Measurements from ENCODE around the gene HOXA10. TPM values are rescaled to one million over a fixed set of nuclear protein-coding genes. Genes with fewer than 3 reads are reported as not detected.

HOXA10 gene
- total and polyA plus RNA-seq, 4 donors, result 0.21 to 0.29 (median 0.26) TPM; not detected in 1

DNA sequence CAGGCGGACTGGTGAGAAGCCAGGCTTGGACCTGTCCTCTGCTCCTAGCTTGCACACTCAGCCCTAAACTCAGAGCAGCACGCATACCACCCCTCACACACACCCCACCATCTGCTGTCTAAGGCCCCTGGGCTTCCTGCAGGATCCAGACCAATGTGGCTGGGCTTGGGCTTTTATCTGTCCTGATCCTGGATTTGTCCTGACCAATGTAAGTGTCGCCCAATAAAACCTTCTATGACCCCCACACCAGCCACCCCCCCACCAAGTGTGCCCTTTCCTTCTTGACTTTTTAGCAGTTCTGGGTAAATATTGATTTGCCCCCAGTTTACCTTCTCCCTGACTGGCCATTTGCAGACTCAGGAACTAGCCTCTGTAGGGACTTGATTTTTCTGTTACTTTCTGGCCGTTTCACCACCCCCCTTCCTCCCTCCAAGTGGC, 27.5 kb upstream of the HOXA10 start:
- 12 to 14% methylated on average over 4 of the region's 4 CpGs for WGBS, 2 donors
- Histone ChIP-seq H3K27ac (ENCODE audit: low read depth in 1 of 2, low read length in 1 of 2) (no peak overlapping the region), H3K9me3 (ENCODE audit: control insufficient read depth in 4 of 4, insufficient read depth in 3 of 4, low read length in 3 of 4) (peaks cover 0 to 17% (median 0%) of the 10 kb centered on the region in 4 donors), H3K9ac (ENCODE audit: insufficient read depth in 1 of 2, low read length in 2 of 2) (no peak overlapping the region), H3K4me1 (ENCODE audit: control insufficient read depth in 5 of 5, insufficient read depth in 5 of 5, low read length in 5 of 5) (peaks cover 0 to 34% (median 3%) of the 10 kb centered on the region in 5 donors), H3K4me3 (no peak overlapping the region), H3K27me3 (ENCODE audit: control insufficient read depth in 3 of 3, insufficient read depth in 3 of 3, low read length in 2 of 3) (peaks cover 0 to 90% (median 90%) of the 10 kb centered on the region in 3 donors), H3K36me3 (ENCODE audit: control insufficient read depth in 4 of 4, insufficient read depth in 4 of 4, low read length in 4 of 4) (no peaks in the 10 kb centered on the region)
- TF ChIP-seq, protein P1, sequence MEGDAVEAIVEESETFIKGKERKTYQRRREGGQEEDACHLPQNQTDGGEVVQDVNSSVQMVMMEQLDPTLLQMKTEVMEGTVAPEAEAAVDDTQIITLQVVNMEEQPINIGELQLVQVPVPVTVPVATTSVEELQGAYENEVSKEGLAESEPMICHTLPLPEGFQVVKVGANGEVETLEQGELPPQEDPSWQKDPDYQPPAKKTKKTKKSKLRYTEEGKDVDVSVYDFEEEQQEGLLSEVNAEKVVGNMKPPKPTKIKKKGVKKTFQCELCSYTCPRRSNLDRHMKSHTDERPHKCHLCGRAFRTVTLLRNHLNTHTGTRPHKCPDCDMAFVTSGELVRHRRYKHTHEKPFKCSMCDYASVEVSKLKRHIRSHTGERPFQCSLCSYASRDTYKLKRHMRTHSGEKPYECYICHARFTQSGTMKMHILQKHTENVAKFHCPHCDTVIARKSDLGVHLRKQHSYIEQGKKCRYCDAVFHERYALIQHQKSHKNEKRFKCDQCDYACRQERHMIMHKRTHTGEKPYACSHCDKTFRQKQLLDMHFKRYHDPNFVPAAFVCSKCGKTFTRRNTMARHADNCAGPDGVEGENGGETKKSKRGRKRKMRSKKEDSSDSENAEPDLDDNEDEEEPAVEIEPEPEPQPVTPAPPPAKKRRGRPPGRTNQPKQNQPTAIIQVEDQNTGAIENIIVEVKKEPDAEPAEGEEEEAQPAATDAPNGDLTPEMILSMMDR (IDR thresholded peaks at IDR 0.05; ENCODE audit: control extremely low read depth, extremely low read depth), result no peak
- DNase-seq (peak in 1 of 3 donors; percentile 19), ATAC-seq (ENCODE audit: insufficient read depth, low FRiP score) (no peak)

DNA sequence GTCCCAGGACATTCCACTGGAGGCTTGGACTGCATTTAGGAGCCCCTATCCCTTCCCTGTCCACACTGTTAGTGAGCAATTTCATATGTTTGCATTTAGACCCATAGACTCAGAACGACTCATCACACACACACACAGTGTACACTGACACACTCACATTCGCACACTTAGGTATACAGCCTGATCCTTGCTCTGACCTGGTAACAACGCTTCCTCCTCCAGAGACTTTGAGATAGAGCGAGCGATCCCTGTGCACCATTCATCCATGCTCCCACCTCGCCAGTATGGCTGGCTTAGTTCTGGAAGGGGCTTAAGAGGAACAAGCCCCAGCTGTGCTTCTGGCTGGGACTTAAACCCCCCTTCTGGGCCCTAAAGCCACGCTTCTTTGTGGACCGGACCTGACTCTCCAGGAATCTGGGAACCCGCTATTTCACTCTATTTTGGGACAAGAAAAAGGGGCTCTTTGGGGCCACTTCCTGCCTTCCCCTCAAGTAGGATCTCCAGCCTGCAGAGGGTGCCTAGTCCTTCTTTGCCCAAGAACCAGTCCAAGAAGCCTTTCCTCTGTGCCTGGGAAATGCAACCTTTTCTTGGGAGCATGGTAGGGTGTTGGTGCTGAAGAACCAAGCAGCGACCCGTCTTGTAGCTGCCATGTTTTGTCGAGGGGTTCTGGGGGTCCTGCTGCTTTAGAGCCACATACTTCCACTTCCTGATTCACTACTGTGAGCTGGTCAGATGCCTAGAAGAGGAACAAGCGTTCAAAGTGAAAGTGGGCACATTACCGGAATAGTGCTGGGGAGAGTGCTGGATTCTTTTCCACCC, 26.9 kb upstream of the HOXA10 start:
- Histone ChIP-seq H3K27ac (ENCODE audit: low read depth in 1 of 2, low read length in 1 of 2) (no peak overlapping the region), H3K9me3 (ENCODE audit: control insufficient read depth in 4 of 4, insufficient read depth in 3 of 4, low read length in 3 of 4) (peaks cover 0 to 17% (median 0%) of the 10 kb centered on the region in 4 donors), H3K4me3 (no peak overlapping the region), H3K36me3 (ENCODE audit: control insufficient read depth in 4 of 4, insufficient read depth in 4 of 4, low read length in 4 of 4) (no peaks in the 10 kb centered on the region), H3K4me1 (ENCODE audit: control insufficient read depth in 5 of 5, insufficient read depth in 5 of 5, low read length in 5 of 5) (peaks cover 0 to 34% (median 5%) of the 10 kb centered on the region in 5 donors), H3K9ac (ENCODE audit: insufficient read depth in 1 of 2, low read length in 2 of 2) (no peak overlapping the region), H3K27me3 (ENCODE audit: control insufficient read depth in 3 of 3, insufficient read depth in 3 of 3, low read length in 2 of 3) (peaks cover 0 to 90% (median 90%) of the 10 kb centered on the region in 3 donors)
- WGBS, 2 donors, result 7 to 13% methylated on average over 14 of the region's 14 CpGs
- peak in 1 of 3 donors; percentile 42 for DNase-seq
- TF ChIP-seq, protein P1 (IDR thresholded peaks at IDR 0.05; ENCODE audit: control extremely low read depth, extremely low read depth), result no peak
- ATAC-seq (ENCODE audit: insufficient read depth, low FRiP score), result no peak

DNA sequence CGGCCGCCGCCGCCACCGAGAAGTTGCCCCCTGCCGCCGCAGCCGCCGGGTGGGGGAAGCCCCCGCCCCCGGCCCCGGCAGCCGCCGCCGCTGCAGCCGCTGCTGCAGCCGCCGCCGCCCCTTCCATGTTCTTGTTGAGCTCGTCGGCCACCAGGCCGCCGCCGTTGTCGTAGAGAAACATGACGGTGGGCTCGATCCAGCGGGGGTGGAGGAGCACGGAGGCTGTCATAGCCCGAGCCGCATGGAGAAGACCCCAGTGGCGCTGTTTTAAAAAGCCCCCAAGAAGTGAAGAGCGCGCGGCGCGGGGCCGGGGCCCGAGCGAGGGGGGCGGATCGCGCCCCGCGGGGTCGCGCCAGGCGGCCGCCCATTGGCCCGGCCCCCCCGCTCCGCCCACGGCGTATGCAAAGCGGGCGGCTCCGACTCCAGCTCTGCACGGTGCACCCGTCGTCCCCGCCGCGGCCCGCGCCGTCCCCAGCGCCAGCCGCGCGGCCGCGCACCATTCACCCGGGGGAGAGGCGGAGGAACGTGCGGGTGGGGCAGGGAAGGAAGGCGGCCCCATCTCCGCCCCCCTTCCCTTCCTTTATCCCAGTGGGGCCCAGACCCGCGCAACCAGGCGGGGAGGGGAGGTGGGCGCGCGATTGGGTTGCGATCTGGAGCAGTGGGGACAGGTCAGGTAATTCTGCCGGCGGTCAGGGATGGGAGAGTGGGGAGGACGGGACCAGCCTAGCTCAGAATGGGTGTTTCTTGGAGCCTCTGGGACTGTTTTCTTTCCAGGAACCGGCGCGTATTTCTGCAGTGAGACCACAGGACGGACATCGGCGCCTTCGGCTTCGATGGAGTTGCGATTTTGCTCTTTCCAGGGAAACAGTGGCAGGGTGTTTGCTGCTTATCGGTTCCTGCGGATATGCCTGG, 26.0 kb upstream of the HOXA10 start, which contains the start of gene HOXA13:
HOXA13 (minus strand) TSS at position 243 of the 912 bp plus-strand sequence; CDS start at position 229, 14 bp downstream.
- TF ChIP-seq, protein P1 (IDR thresholded peaks at IDR 0.05; ENCODE audit: control extremely low read depth, extremely low read depth), result no peak
- no peak within 1 kb of the TSS for H3K4me3 ChIP-seq
- H3K9me3 ChIP-seq (ENCODE audit: control insufficient read depth in 4 of 4, insufficient read depth in 3 of 4, low read length in 3 of 4), result peaks cover 0 to 12% (median 0%) of the 10 kb centered on the region in 4 donors
- DNase-seq (peak in 1 of 3 donors; percentile 24), ATAC-seq (ENCODE audit: insufficient read depth, low FRiP score) (no peak)
- peaks cover 0 to 29% (median 5%) of the 10 kb centered on the region in 5 donors for H3K4me1 ChIP-seq (ENCODE audit: control insufficient read depth in 5 of 5, insufficient read depth in 5 of 5, low read length in 5 of 5)
- H3K36me3 ChIP-seq (ENCODE audit: control insufficient read depth in 4 of 4, insufficient read depth in 4 of 4, low read length in 4 of 4), result no peaks in the 10 kb centered on the region
- H3K9ac ChIP-seq (ENCODE audit: insufficient read depth in 1 of 2, low read length in 2 of 2), result no peak within 1 kb of the TSS
- H3K27me3 ChIP-seq (ENCODE audit: control insufficient read depth in 3 of 3, insufficient read depth in 3 of 3, low read length in 2 of 3), result peaks cover 0 to 90% (median 90%) of the 10 kb centered on the region in 3 donors
- no peak within 1 kb of the TSS for H3K27ac ChIP-seq (ENCODE audit: low read depth in 1 of 2, low read length in 1 of 2)
- WGBS, 2 donors, result 1 to 3% methylated on average over 38 to 99 of the region's 99 CpGs

Data from lung (tissue), 12 donors.